PC-3 (cell line): ENCODE data around the gene RAB22A.

Source experiments
- EZH2 ChIP-seq: fragments of 300-600 bp; sonication (generic); IDR thresholded peaks from one replicate; pipeline ENCODE4 v1.6.1; 2017; ENCODE audit warnings: antibody characterized with exemption, mild to moderate bottlenecking, low read length; ENCODE audit not compliant: unreplicated experiment
- EZH2phosphoT487 ChIP-seq: fragments of 300-600 bp; sonication (generic); IDR thresholded peaks from 2 replicates; pipeline ENCODE4 v1.6.1; 2018; ENCODE audit warnings: mild to moderate bottlenecking, antibody characterized with exemption, low read length, borderline replicate concordance
- TF ChIP-seq, protein P1 (sequence below): fragments of 300-600 bp; sonication (generic); conservative IDR thresholded peaks from 2 replicates; pipeline ENCODE4 v1.5.1; 2017; ENCODE audit warnings: antibody characterized with exemption, low read depth, mild to moderate bottlenecking, low read length

DNA sequence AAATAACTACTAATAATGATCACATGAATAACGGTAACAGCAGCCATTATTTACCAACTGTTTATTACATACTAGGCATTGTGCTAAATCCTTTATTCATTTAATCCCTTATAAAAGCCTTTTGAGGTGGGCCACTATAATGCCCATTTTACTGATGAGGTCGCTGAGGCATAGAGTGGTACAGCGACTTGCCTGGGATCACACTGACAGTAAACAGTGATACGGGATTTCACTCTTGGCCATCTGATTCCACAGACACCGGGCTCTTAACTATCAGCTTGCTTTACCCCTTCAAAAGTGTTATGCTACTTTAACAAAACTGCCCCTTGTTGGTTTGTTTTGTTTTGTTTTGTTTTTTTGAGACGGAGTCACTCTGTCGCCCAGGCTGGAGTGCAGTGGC, 2.2 kb upstream of the RAB22A start:
- TF ChIP-seq, protein P1, sequence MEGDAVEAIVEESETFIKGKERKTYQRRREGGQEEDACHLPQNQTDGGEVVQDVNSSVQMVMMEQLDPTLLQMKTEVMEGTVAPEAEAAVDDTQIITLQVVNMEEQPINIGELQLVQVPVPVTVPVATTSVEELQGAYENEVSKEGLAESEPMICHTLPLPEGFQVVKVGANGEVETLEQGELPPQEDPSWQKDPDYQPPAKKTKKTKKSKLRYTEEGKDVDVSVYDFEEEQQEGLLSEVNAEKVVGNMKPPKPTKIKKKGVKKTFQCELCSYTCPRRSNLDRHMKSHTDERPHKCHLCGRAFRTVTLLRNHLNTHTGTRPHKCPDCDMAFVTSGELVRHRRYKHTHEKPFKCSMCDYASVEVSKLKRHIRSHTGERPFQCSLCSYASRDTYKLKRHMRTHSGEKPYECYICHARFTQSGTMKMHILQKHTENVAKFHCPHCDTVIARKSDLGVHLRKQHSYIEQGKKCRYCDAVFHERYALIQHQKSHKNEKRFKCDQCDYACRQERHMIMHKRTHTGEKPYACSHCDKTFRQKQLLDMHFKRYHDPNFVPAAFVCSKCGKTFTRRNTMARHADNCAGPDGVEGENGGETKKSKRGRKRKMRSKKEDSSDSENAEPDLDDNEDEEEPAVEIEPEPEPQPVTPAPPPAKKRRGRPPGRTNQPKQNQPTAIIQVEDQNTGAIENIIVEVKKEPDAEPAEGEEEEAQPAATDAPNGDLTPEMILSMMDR: no peak
- TF ChIP-seq EZH2 (no peak), EZH2phosphoT487 (no peak)
